PC-9 (cell line): ENCODE measurements around the gene COPG1.

Experiments used
- EZH2 ChIP-seq: fragments of 200-600 bp; sonication (generic); IDR thresholded peaks from 2 replicates; pipeline ENCODE4 v1.8.0; 2017; ENCODE audit warnings: antibody characterized with exemption, low read depth
- TF ChIP-seq, protein P1 (sequence below): fragments of 200-600 bp; sonication (generic); conservative IDR thresholded peaks from 2 replicates; pipeline ENCODE4 v1.6.1; 2017; ENCODE audit warnings: mixed run types, antibody characterized with exemption, mild to moderate bottlenecking, moderate library complexity

DNA sequence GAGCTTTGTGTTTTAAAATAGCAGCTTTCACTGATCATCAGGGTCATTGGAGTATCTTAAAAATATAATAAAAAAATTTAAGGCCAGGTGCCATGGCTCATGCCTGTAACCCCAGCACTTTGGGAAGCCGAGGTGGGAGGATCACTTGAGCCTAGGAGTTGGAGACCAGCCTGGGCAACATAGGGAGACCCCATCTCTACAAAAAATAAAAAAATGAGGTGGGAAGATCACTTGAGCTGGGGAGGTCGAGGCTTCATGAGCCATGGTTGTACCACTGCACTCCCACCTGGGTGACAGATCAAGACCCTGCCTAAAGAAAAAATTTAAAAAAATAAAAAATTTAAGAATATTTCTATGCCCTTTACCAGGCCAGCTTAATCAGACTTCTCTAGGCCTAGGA, 30.8 kb downstream of the COPG1 start:
- TF ChIP-seq, protein P1, sequence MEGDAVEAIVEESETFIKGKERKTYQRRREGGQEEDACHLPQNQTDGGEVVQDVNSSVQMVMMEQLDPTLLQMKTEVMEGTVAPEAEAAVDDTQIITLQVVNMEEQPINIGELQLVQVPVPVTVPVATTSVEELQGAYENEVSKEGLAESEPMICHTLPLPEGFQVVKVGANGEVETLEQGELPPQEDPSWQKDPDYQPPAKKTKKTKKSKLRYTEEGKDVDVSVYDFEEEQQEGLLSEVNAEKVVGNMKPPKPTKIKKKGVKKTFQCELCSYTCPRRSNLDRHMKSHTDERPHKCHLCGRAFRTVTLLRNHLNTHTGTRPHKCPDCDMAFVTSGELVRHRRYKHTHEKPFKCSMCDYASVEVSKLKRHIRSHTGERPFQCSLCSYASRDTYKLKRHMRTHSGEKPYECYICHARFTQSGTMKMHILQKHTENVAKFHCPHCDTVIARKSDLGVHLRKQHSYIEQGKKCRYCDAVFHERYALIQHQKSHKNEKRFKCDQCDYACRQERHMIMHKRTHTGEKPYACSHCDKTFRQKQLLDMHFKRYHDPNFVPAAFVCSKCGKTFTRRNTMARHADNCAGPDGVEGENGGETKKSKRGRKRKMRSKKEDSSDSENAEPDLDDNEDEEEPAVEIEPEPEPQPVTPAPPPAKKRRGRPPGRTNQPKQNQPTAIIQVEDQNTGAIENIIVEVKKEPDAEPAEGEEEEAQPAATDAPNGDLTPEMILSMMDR: no peak
- TF ChIP-seq EZH2: no peak
